PFSK-1 (cell line): ENCODE measurements around the gene GRIN1.

Experiments
- FOXP2 ChIP-seq: optimal IDR thresholded peaks from 2 replicates; pipeline ENCODE3; 2011; ENCODE audit warnings: borderline replicate concordance, control low read depth, inconsistent platforms; ENCODE audit not compliant: insufficient read depth; ENCODE audit errors: extremely low read length, extremely low read depth
- POLR2AphosphoS5 ChIP-seq: IDR thresholded peaks from 2 replicates; pipeline ENCODE4 v1.6.1; 2012; ENCODE audit warnings: low read depth, mild to moderate bottlenecking, control low read depth, low read length, moderate library complexity
- SIN3A ChIP-seq: IDR thresholded peaks from 2 replicates; pipeline ENCODE4 v1.6.1; 2012; ENCODE audit warnings: mild to moderate bottlenecking, low read length, moderate library complexity, borderline replicate concordance; ENCODE audit not compliant: insufficient read depth
- TAF1 ChIP-seq: IDR thresholded peaks from 2 replicates; pipeline ENCODE4 v1.6.1; 2012; ENCODE audit warnings: low read length, control low read depth, borderline replicate concordance; ENCODE audit not compliant: insufficient read depth
- TF ChIP-seq, protein P1 (sequence below), 2 experiments: IDR thresholded peaks; 2 replicates each; pipeline versions ENCODE4 v1.6.1 to v1.8.0; 2011 to 2012; ENCODE audit warnings: low read depth in 2 of 2, low read length in 2 of 2, control low read depth in 1 of 2, inconsistent platforms in 1 of 2, mild to moderate bottlenecking in 1 of 2, moderate library complexity in 1 of 2; ENCODE audit not compliant: insufficient read depth in 1 of 2

Gene GRIN1

DNA sequence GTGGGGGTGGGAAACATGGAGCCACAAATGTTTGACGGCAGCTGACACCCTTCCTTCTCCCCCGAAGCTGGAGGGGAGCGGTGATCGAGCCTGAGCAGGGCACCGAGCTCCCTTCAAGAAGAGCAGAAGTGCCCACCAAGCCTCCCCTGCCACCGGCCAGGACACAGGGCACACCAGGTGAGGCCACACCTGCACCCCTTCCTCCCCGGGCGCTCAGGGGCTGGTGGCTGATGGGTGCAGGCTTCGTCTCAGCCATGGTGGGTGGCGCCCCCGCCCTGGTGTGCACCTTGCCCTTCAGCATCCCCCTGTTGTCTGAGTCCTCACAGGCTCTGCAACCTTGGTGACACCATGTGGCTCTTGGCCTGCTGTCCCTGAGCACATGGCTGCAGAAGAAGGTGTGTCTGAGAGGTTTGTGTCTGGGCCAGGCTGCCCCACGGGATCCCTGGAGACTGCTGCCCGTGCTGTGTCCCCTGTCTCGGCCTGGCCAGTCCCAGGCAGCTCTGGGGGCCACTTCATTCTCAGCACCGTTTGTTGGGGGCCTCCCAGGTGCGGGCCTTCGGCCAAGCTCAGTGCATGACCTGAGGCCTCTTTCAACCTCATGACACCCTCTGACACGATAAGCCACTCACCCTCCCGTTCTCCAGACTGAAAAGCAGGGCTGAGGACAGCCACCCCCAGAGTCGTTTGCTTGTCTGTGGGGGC, 41.0 kb upstream of the GRIN1 start:
- TF ChIP-seq, protein P1, sequence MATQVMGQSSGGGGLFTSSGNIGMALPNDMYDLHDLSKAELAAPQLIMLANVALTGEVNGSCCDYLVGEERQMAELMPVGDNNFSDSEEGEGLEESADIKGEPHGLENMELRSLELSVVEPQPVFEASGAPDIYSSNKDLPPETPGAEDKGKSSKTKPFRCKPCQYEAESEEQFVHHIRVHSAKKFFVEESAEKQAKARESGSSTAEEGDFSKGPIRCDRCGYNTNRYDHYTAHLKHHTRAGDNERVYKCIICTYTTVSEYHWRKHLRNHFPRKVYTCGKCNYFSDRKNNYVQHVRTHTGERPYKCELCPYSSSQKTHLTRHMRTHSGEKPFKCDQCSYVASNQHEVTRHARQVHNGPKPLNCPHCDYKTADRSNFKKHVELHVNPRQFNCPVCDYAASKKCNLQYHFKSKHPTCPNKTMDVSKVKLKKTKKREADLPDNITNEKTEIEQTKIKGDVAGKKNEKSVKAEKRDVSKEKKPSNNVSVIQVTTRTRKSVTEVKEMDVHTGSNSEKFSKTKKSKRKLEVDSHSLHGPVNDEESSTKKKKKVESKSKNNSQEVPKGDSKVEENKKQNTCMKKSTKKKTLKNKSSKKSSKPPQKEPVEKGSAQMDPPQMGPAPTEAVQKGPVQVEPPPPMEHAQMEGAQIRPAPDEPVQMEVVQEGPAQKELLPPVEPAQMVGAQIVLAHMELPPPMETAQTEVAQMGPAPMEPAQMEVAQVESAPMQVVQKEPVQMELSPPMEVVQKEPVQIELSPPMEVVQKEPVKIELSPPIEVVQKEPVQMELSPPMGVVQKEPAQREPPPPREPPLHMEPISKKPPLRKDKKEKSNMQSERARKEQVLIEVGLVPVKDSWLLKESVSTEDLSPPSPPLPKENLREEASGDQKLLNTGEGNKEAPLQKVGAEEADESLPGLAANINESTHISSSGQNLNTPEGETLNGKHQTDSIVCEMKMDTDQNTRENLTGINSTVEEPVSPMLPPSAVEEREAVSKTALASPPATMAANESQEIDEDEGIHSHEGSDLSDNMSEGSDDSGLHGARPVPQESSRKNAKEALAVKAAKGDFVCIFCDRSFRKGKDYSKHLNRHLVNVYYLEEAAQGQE (IDR thresholded peaks at IDR 0.05; ENCODE audit: insufficient read depth in 1 of 2, low read depth in 2 of 2, low read length in 2 of 2): no peak
- no peak for TF ChIP-seq SIN3A
- no peak for TF ChIP-seq FOXP2
- no peak for TF ChIP-seq TAF1
- no peak for TF ChIP-seq POLR2AphosphoS5

DNA sequence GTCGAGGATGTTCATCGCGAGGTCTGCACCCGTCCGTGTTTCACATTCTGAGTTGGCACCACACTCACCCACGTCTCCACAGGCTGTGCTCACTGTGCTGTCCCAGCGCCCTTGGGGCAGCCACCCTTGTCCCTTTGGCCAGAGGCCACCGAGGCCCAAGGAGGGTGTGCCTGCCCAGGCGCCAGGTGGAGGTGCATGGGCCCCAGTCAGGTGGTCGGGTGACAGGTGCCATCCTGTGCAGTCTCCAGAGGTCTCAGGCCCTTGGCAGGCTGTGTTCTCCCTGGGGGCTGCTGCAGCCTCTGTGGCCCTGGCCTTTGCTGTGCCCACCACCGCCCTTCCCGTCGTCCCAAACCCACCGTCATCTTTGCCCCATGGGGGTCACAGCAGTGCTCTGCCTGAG, 39.7 kb upstream of the GRIN1 start:
- TF ChIP-seq TAF1 (no peak), POLR2AphosphoS5 (no peak), FOXP2 (no peak), SIN3A (no peak)
- TF ChIP-seq, protein P1 (IDR thresholded peaks at IDR 0.05; ENCODE audit: insufficient read depth in 1 of 2, low read depth in 2 of 2, low read length in 2 of 2): no peak

DNA sequence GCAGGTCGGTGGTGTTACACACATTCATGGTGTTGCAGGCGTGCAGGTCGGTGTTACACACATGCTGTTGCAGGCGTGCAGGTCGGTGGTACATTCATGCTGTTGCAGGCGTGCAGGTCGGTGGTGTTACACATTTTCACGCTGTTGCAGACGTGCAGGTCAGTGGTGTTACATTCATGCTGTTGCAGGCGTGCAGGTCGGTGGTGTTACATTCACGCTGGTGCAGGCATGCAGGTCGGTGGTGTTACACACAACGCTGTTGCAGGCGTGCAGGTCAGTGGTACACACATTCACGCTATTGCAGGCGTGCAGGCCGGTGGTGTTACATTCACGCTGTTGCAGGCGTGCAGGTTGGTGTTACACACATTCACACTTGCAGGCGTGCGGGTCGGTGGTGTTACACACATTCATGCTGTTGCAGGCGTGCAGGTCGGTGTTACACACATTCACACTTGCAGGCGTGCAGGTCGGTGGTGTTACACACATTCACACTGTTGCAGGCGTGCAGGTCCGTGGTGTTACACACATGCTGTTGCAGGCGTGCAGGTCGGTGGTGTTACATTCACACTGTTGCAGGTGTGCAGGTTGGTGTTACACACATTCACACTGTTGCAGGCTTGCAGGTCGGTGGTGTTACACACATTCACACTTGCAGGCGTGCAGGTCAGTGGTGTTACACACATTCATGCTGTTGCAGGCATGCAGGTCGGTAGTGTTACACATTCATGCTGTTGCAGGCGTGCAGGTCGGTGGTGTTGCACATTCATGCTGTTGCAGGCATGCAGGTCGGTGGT, 35.6 kb upstream of the GRIN1 start:
- TF ChIP-seq, protein P1 (IDR thresholded peaks at IDR 0.05; ENCODE audit: insufficient read depth in 1 of 2, low read depth in 2 of 2, low read length in 2 of 2): no peak
- TF ChIP-seq TAF1 (no peak), POLR2AphosphoS5 (no peak), SIN3A (no peak), FOXP2 (no peak)

DNA sequence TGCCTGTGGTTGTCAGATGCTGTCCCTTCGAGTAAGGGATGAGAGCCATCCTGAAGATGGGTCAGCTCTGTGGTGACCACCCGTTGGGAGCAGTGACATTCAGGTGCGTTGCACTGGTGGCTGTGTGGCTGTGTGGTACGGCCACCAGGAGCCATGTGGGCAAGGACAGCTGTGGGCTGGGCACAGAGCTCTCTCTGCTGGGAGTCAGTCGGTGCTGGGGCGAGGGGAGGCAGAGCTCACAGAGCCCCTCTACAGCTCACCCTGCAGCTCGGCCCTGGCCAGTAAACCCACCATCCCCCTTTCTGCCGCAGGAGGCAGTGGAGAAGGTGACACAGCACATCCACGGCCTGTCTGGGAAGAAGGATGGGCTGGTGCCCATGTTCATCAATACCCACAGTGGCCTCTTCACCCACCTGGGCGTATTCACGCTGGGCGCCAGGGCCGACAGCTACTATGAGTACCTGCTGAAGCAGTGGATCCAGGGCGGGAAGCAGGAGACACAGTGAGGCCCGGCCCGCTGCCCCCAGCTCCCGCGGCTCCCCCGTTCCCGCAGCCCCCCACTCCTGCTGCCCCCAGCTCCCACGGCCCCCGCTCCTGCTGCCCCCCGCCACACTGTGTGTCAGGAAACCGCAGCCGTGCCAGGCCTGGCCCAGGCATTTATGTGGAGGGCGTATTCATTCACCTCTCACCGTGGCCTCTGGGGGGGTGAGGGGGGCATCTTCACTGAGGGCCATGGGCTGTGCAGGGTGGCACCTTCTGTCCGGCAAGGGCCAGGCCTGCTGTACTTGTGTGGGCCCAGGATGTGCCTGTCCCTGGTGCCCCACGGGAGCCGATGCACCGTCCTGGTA, 32.9 kb upstream of the GRIN1 start:
- TF ChIP-seq TAF1 (no peak), SIN3A (no peak), POLR2AphosphoS5 (no peak), FOXP2 (no peak)
- TF ChIP-seq, protein P1 (IDR thresholded peaks at IDR 0.05; ENCODE audit: insufficient read depth in 1 of 2, low read depth in 2 of 2, low read length in 2 of 2): no peak
